Measurements from ENCODE around the gene OR52E8. TPM values are rescaled to one million over a fixed set of nuclear protein-coding genes. Genes with fewer than 3 reads are reported as not detected.

Gene OR52E8
- total RNA-seq, 1 donor from 2014 or later = not detected

DNA sequence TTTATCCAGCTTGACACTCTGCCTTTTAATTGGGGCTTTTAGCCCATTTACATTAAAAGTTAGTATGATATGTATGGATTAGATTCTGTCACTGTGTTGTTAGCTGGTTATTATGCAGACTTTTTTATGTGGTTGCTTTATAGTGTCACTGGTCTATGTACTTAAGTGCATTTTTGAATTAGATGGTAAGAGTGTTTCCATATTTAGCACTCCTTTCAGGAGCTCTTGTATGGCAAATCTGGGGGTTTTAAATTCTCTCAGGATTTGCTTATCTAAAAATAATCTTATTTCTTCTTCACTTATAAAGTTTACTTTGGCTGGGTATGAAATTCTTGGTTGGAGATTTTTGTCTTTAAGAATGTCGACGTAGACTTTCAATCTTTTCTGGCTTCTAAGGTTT lies 19.8 kb downstream of the OR52E8 start:
- TF ChIP-seq, protein P1, sequence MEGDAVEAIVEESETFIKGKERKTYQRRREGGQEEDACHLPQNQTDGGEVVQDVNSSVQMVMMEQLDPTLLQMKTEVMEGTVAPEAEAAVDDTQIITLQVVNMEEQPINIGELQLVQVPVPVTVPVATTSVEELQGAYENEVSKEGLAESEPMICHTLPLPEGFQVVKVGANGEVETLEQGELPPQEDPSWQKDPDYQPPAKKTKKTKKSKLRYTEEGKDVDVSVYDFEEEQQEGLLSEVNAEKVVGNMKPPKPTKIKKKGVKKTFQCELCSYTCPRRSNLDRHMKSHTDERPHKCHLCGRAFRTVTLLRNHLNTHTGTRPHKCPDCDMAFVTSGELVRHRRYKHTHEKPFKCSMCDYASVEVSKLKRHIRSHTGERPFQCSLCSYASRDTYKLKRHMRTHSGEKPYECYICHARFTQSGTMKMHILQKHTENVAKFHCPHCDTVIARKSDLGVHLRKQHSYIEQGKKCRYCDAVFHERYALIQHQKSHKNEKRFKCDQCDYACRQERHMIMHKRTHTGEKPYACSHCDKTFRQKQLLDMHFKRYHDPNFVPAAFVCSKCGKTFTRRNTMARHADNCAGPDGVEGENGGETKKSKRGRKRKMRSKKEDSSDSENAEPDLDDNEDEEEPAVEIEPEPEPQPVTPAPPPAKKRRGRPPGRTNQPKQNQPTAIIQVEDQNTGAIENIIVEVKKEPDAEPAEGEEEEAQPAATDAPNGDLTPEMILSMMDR (conservative IDR thresholded peaks at IDR 0.05; ENCODE audit: low read depth, low read length) = no peak
- DNase-seq (ENCODE audit: low read depth) = no peak
- H3K4me3 ChIP-seq (ENCODE audit: low read depth, low read length) = no peak overlapping the region

DNA sequence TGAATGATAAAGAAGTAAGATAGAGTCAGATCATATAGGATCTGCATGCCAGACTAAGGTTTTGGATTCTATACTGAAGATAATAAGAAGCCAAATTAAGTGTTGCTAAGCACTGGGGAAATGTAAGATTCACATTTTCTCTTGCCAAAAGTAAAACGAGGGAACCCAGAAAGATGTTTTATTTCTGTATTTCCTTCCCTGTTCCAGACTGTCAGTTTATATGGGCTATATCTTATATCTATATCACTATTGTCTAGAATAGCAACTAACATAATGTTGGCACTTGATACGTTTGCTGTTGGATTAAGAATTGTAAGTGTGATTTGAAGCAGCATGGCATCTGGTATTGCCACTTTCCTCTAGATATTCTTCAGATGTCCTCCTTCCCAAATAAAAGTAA lies 24.0 kb downstream of the OR52E8 start:
- DNase-seq (ENCODE audit: low read depth) = no peak
- H3K4me3 ChIP-seq (ENCODE audit: low read depth, low read length) = no peak overlapping the region
- TF ChIP-seq, protein P1 (conservative IDR thresholded peaks at IDR 0.05; ENCODE audit: low read depth, low read length) = no peak

GRCh38 chr11:5831196-5831829 lies 26.2 kb downstream of the OR52E8 start:
- TF ChIP-seq, protein P1 (conservative IDR thresholded peaks at IDR 0.05; ENCODE audit: low read depth, low read length) = no peak
- DNase-seq (ENCODE audit: low read depth) = no peak
- H3K4me3 ChIP-seq (ENCODE audit: low read depth, low read length) = no peak overlapping the region

- TF ChIP-seq, protein P1 (conservative IDR thresholded peaks at IDR 0.05; ENCODE audit: low read depth, low read length) = no peak
- H3K4me3 ChIP-seq (ENCODE audit: low read depth, low read length) = no peak overlapping the region
These were observed 39.1 kb downstream of the OR52E8 start for GRCh38 chr11:5818245-5818886.

GRCh38 chr11:5815534-5815933 lies 42.0 kb downstream of the OR52E8 start:
- TF ChIP-seq, protein P1 (conservative IDR thresholded peaks at IDR 0.05; ENCODE audit: low read depth, low read length) = no peak
- no peak overlapping the region for H3K4me3 ChIP-seq (ENCODE audit: low read depth, low read length)
- no peak for DNase-seq (ENCODE audit: low read depth)

More at GRCh38 chr11:5818245-5818886, 39.1 kb downstream of the OR52E8 start:
- DNase-seq (ENCODE audit: low read depth) = no peak

DNA sequence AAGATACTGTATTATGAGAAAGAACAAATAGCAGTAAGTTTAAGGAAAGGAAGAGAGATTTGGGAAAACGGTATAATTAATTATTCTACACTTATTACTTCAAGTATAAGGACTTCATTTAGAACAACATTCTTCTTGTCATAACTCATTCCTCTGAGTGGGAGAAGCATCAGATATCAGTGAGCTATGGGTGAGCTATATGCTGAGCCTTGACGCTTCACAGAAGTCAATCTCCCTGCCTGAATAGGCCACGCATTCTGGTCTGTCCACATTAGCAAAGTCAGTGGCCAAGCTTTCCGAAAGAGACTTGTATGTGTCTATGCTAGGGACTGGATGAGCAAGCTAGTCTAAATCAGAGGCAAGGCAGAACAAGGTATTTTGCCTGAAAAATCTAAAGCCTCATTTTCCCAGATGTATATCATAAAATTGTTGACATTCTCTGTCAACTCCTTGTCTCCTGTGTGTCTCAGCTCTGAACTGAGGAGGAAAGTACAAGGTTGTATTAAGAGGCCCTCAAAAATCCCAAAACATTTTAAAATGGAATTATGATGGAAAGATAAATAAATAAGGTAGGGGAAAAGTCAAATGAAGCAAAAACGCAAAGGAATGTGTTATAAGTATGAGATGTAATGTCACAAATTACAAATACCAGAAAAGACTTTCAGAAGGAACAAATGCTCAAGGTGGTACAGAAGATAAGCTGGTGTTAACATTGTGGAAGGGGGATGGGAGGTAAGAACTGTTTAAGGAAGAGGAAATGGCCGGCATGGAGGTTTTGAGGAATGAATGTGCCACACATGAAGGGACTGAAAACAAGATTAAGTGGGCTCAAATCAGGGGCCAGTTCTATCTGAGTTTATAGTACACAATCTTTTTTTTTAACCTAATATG lies 47.3 kb downstream of the OR52E8 start:
- TF ChIP-seq, protein P1 (conservative IDR thresholded peaks at IDR 0.05; ENCODE audit: low read depth, low read length) = no peak
- DNase-seq (ENCODE audit: low read depth) = no peak
- no peak overlapping the region for H3K4me3 ChIP-seq (ENCODE audit: low read depth, low read length)
